ENCODE measurements around the gene NEDD4L. TPM values are rescaled to one million over a fixed set of nuclear protein-coding genes. Genes with fewer than 3 reads are reported as not detected.

The NEDD4L gene
- total and polyA plus RNA-seq, 4 donors: 10.2 to 20.3 (median 13.2) TPM

DNA sequence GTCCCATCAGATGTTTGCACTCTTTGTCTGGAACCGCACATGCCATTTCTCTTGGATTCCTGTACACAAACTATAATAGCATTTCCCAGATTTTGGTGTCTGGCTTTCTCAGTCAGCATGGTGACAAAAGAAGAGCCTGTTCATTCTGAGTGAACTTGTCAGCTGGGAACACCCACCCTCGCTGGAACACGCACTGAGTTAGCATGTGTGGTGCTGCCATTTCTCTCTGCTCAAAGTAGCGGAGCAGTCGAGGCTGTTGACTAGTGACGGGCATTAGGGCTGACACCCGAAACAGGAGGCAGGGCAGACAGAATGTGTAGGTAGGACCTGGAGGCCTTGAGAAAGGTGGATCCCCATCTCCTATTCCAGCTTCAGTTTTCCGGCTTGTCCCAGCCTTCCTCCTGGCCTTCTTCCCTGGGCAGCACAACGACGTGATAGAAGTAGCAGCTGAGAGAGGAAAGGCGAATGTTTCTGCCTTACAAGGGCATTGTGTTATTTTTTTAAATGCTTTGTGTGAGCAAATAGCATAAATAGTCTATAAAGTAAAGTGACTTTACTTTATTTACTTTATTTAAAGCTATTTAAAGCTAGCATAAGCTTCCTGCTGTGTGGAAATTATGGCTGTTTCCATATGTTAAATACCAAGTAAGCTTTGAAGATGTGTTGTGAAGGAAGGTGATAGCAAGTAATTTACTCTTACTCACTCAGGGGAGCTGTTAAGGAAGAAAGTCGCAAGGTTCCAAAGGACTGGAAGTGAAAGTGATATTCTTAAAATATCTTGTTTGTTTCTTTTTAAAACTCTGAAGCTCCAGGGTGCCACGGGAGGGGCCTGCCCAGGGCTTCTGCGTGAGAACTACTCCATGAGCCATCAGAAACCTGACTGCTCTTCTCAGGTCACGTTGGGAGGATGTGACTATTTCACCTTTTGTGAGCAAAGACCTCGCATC lies 272.6 kb downstream of the NEDD4L start:
- Histone ChIP-seq H3K9me3 (ENCODE audit: control insufficient read depth in 4 of 4, low read length in 3 of 4) (no peaks in the 10 kb centered on the region), H3K27me3 (ENCODE audit: control insufficient read depth in 4 of 4, insufficient read depth in 4 of 4, low read length in 3 of 4) (no peaks in the 10 kb centered on the region), H3K4me3 (ENCODE audit: low read depth in 1 of 3, low read length in 3 of 3) (no peak overlapping the region), H3K9ac (ENCODE audit: low read depth in 1 of 2, low read length in 2 of 2) (no peak overlapping the region), H3K36me3 (ENCODE audit: control insufficient read depth in 4 of 4, insufficient read depth in 3 of 4, low read depth in 1 of 4, low read length in 3 of 4) (no peaks in the 10 kb centered on the region), H3K27ac (ENCODE audit: low read depth in 1 of 2, low read length in 2 of 2) (no peak overlapping the region), H3K4me1 (ENCODE audit: control insufficient read depth in 4 of 4, insufficient read depth in 4 of 4, low read length in 3 of 4) (peaks cover 0 to 18% (median 9%) of the 10 kb centered on the region in 4 donors)
- 91% methylated on average over 16 of the region's 16 CpGs for WGBS
- no peak for TF ChIP-seq JUND (IDR thresholded peaks at IDR 0.05)
- no peak for TF ChIP-seq SP1 (IDR thresholded peaks at IDR 0.05)
- TF ChIP-seq, protein P1, sequence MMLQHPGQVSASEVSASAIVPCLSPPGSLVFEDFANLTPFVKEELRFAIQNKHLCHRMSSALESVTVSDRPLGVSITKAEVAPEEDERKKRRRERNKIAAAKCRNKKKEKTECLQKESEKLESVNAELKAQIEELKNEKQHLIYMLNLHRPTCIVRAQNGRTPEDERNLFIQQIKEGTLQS (IDR thresholded peaks at IDR 0.05): no peak
- TF ChIP-seq HNF4A (conservative IDR thresholded peaks at IDR 0.05): no peak
- TF ChIP-seq YY1 (IDR thresholded peaks at IDR 0.05): no peak
- no peak for TF ChIP-seq RXRA (IDR thresholded peaks at IDR 0.05)
- no peak for TF ChIP-seq HNF4G (IDR thresholded peaks at IDR 0.05)
- no peak for TF ChIP-seq NR2F2 (IDR thresholded peaks at IDR 0.05)
- TF ChIP-seq, protein P2, sequence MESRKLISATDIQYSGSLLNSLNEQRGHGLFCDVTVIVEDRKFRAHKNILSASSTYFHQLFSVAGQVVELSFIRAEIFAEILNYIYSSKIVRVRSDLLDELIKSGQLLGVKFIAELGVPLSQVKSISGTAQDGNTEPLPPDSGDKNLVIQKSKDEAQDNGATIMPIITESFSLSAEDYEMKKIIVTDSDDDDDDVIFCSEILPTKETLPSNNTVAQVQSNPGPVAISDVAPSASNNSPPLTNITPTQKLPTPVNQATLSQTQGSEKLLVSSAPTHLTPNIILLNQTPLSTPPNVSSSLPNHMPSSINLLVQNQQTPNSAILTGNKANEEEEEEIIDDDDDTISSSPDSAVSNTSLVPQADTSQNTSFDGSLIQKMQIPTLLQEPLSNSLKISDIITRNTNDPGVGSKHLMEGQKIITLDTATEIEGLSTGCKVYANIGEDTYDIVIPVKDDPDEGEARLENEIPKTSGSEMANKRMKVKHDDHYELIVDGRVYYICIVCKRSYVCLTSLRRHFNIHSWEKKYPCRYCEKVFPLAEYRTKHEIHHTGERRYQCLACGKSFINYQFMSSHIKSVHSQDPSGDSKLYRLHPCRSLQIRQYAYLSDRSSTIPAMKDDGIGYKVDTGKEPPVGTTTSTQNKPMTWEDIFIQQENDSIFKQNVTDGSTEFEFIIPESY (IDR thresholded peaks at IDR 0.05): no peak
- no peak for TF ChIP-seq GABPA (IDR thresholded peaks at IDR 0.05 in 1 of 2, conservative IDR thresholded peaks at IDR 0.05 in 1 of 2)
- TF ChIP-seq FOXA1 (IDR thresholded peaks at IDR 0.05): no peak
- TF ChIP-seq EGR1 (IDR thresholded peaks at IDR 0.05; ENCODE audit: low read depth in 2 of 2): no peak
- no peak for DNase-seq (ENCODE audit: low spot score)

DNA sequence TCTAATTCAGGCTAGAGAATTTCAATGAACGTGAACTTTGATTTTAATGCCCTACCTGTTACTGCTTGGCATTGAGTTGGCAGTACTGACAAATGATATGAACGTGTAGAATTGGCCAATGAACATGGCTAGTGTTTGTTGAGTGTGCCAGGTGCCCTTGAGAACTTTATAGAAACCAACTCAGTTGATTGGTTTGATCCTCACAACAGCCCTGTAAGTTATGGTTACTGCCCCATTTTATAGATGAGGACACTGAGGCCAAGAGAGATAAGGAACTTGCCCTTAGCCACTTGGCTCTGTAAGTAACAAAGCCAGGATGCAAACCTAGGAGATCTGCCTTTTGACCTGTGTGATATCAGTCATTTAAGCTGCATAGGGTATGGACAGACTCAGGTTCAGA lies 275.7 kb downstream of the NEDD4L start:
- no peak for DNase-seq (ENCODE audit: low spot score)
- WGBS: 69% methylated on average over 2 of the region's 2 CpGs
- TF ChIP-seq RAD21 (IDR thresholded peaks at IDR 0.05): no peak
- TF ChIP-seq, protein P3, sequence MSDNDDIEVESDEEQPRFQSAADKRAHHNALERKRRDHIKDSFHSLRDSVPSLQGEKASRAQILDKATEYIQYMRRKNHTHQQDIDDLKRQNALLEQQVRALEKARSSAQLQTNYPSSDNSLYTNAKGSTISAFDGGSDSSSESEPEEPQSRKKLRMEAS (IDR thresholded peaks at IDR 0.05): no peak
- TF ChIP-seq FOXA1 (IDR thresholded peaks at IDR 0.05): no peak
- TF ChIP-seq, protein P1 (IDR thresholded peaks at IDR 0.05): no peak
- TF ChIP-seq GABPA (IDR thresholded peaks at IDR 0.05 in 1 of 2, conservative IDR thresholded peaks at IDR 0.05 in 1 of 2): no peak
- TF ChIP-seq, protein P4, sequence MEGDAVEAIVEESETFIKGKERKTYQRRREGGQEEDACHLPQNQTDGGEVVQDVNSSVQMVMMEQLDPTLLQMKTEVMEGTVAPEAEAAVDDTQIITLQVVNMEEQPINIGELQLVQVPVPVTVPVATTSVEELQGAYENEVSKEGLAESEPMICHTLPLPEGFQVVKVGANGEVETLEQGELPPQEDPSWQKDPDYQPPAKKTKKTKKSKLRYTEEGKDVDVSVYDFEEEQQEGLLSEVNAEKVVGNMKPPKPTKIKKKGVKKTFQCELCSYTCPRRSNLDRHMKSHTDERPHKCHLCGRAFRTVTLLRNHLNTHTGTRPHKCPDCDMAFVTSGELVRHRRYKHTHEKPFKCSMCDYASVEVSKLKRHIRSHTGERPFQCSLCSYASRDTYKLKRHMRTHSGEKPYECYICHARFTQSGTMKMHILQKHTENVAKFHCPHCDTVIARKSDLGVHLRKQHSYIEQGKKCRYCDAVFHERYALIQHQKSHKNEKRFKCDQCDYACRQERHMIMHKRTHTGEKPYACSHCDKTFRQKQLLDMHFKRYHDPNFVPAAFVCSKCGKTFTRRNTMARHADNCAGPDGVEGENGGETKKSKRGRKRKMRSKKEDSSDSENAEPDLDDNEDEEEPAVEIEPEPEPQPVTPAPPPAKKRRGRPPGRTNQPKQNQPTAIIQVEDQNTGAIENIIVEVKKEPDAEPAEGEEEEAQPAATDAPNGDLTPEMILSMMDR (IDR thresholded peaks at IDR 0.05; ENCODE audit: low read depth, low read length, missing input control): no peak
- no peak for TF ChIP-seq FOXA2 (IDR thresholded peaks at IDR 0.05)
- Histone ChIP-seq H3K9me3 (ENCODE audit: control insufficient read depth in 4 of 4, low read length in 3 of 4) (no peaks in the 10 kb centered on the region), H3K4me1 (ENCODE audit: control insufficient read depth in 4 of 4, insufficient read depth in 4 of 4, low read length in 3 of 4) (peaks cover 4 to 16% (median 13%) of the 10 kb centered on the region in 4 donors), H3K4me3 (ENCODE audit: low read depth in 1 of 3, low read length in 3 of 3) (no peak overlapping the region), H3K27me3 (ENCODE audit: control insufficient read depth in 4 of 4, insufficient read depth in 4 of 4, low read length in 3 of 4) (no peaks in the 10 kb centered on the region), H3K9ac (ENCODE audit: low read depth in 1 of 2, low read length in 2 of 2) (no peak overlapping the region), H3K27ac (ENCODE audit: low read depth in 1 of 2, low read length in 2 of 2) (no peak overlapping the region), H3K36me3 (ENCODE audit: control insufficient read depth in 4 of 4, insufficient read depth in 3 of 4, low read depth in 1 of 4, low read length in 3 of 4) (no peaks in the 10 kb centered on the region)

All from liver (tissue), 9 donors.